GM18868 (cell line): ENCODE data around the gene ZNF483.
"Not testable (repeated sequence)": the region's sequence is repeated elsewhere in the genome, so short reads cannot be mapped to it uniquely, and the experiment has no call there.

Source experiments
- ATAC-seq: cut with Tn5 transposase; IDR thresholded peaks from one replicate; pipeline ENCODE4 v1.9.1; 2021; ENCODE audit warnings: mild to moderate bottlenecking, moderate library complexity; ENCODE audit not compliant: unreplicated experiment

The ZNF483 gene

GRCh38 chr9:111542497-111543254 lies 17.7 kb downstream of the ZNF483 start:
- no peak for ATAC-seq

- no peak for ATAC-seq
Measured at GRCh38 chr9:111548623-111549022, 23.6 kb downstream of the ZNF483 start.

GRCh38 chr9:111555425-111555824 lies 30.4 kb downstream of the ZNF483 start:
- ATAC-seq: not testable (repeated sequence)

- ATAC-seq: no peak
Measured at GRCh38 chr9:111559000-111559610, 34.1 kb downstream of the ZNF483 start.

GRCh38 chr9:111561165-111561719 lies 36.3 kb downstream of the ZNF483 start:
- no peak for ATAC-seq

GRCh38 chr9:111566234-111566633 lies 41.3 kb downstream of the ZNF483 start:
- no peak for ATAC-seq

GRCh38 chr9:111568127-111568526 lies 43.1 kb downstream of the ZNF483 start:
- ATAC-seq: not testable (repeated sequence)

- no peak for ATAC-seq
Measured at GRCh38 chr9:111572950-111573604, 48.1 kb downstream of the ZNF483 start.

GRCh38 chr9:111582888-111583287 lies 57.9 kb downstream of the ZNF483 start:
- ATAC-seq: no peak

- ATAC-seq: no peak
Measured at GRCh38 chr9:111586378-111586777, 61.4 kb downstream of the ZNF483 start.

- ATAC-seq: no peak
Measured at GRCh38 chr9:111588846-111589245, 63.9 kb downstream of the ZNF483 start.

- ATAC-seq: peak; percentile 46
Measured at GRCh38 chr9:111597852-111598732, 73.1 kb downstream of the ZNF483 start.

GRCh38 chr9:111598733-111599091 lies 73.7 kb downstream of the ZNF483 start:
- ATAC-seq: no peak

GRCh38 chr9:111599092-111599954 lies 74.3 kb downstream of the ZNF483 start, which contains the start of gene PTGR1:
Gene PTGR1 (minus strand): TSS chr9:111599647. CDS start chr9:111597422, 2,225 bp downstream.
- peak; percentile 46 for ATAC-seq

GRCh38 chr9:111599955-111600343 lies 75.0 kb downstream of the ZNF483 start:
- ATAC-seq: peak; percentile 9

- no peak for ATAC-seq
Measured at GRCh38 chr9:111601237-111602018, 76.4 kb downstream of the ZNF483 start.

- ATAC-seq: no peak
Measured at GRCh38 chr9:111603041-111603440, 78.1 kb downstream of the ZNF483 start.

GRCh38 chr9:111604054-111604615 lies 79.2 kb downstream of the ZNF483 start:
- ATAC-seq: no peak
